H1 (cell line): ENCODE results near the gene HDLBP.

Experiments used
- CTCF ChIP-seq, 3 experiments: IDR thresholded peaks; 1 replicate in 2 of 3; 2 replicates in 1 of 3; pipeline versions ENCODE4 v1.5.1 to v1.6.1; 2011; ENCODE audit warnings: low read length in 3 of 3, mild to moderate bottlenecking in 3 of 3, inconsistent platforms in 2 of 3, low read depth in 1 of 3, moderate library complexity in 1 of 3; ENCODE audit not compliant: insufficient read depth in 1 of 3; ENCODE audit errors: control extremely low read depth in 1 of 3
- E2F6 ChIP-seq: IDR thresholded peaks from 2 replicates; pipeline ENCODE4 v1.6.1; 2012; ENCODE audit warnings: inconsistent platforms
- EP300 ChIP-seq, 2 experiments: IDR thresholded peaks; 1 replicate in 1 of 2; 2 replicates in 1 of 2; pipeline ENCODE4 v1.6.1; 2011 to 2012; ENCODE audit warnings: low read depth in 2 of 2, low read length in 2 of 2, mild to moderate bottlenecking in 2 of 2, borderline replicate concordance in 1 of 2, inconsistent platforms in 1 of 2, moderate library complexity in 1 of 2
- EZH2 ChIP-seq: fragments of 200-600 bp; sonication (generic); IDR thresholded peaks from 2 replicates; pipeline ENCODE4 v1.7.1; 2012; ENCODE audit warnings: low read depth, mild to moderate bottlenecking, moderate library complexity, low read length, inconsistent platforms; ENCODE audit not compliant: severe bottlenecking
- POLR2AphosphoS5 ChIP-seq: IDR thresholded peaks from 2 replicates; pipeline ENCODE4 v1.6.1; 2011; ENCODE audit warnings: low read depth, low read length
- RNF2 ChIP-seq: fragments of 200-900, 300-1000 bp; sonication (generic); IDR thresholded peaks from 2 replicates; pipeline ENCODE4 v1.7.1; 2016; ENCODE audit warnings: borderline replicate concordance, low read depth, mild to moderate bottlenecking, antibody characterized with exemption, low read length; ENCODE audit not compliant: poor library complexity, severe bottlenecking; ENCODE audit errors: missing control alignments
- RXRA ChIP-seq: IDR thresholded peaks from 2 replicates; pipeline ENCODE4 v1.6.1; 2011; ENCODE audit warnings: low read depth, mild to moderate bottlenecking, low read length, moderate library complexity; ENCODE audit not compliant: insufficient read depth
- TEAD4 ChIP-seq: IDR thresholded peaks from 2 replicates; pipeline ENCODE4 v1.6.1; 2012; ENCODE audit warnings: low read depth, low read length, inconsistent platforms, mixed read lengths
- ZNF274 ChIP-seq: IDR thresholded peaks from 2 replicates; pipeline ENCODE4 v1.7.0; 2012; ENCODE audit warnings: low read length, borderline replicate concordance; ENCODE audit errors: extremely low read depth

DNA sequence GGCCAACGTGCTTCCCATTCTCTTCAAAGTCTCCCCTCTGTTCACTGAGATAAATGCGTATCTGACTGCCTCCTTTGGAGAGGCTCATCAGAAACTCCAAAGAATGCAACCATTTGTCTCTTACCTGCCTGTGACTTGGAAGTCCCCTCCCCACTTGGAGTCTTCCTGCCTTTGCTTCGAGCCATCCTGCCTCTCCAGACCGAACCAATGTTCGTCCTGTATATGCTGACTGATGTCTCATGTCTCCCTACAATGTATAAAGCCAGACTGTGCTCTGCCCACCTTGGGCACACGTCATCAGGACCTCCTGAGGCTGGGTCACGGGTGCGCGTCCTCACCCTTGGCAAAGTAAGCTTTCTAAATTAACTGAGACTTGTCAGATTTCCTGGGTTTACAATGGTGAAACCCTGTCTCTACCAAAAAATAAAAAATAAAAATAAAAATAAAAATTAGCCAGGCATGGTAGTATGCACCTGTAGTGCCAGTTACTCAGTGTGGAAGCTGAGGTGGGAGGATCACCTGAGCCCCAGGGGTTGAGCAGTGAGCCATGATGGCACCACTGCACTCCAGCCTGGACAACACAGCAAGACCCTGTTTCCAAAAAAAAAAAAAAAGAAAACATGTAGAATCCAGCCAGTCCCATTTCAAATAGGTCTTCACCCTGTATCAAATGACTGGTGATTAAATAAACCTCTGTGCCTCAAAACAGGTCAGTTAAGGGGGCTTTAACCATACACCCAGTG lies 29.0 kb downstream of the HDLBP start:
- no peak for TF ChIP-seq RNF2
- TF ChIP-seq CTCF (IDR thresholded peaks at IDR 0.05; ENCODE audit: control extremely low read depth in 1 of 3, insufficient read depth in 1 of 3, low read depth in 1 of 3, low read length in 3 of 3) = no peak
- no peak for TF ChIP-seq RXRA
- no peak for TF ChIP-seq EP300 (IDR thresholded peaks at IDR 0.05; ENCODE audit: borderline replicate concordance in 1 of 2, low read depth in 2 of 2, low read length in 2 of 2)
- TF ChIP-seq POLR2AphosphoS5 = no peak
- TF ChIP-seq TEAD4 = no peak
- TF ChIP-seq ZNF274 = no peak
- no peak for TF ChIP-seq EZH2
- no peak for TF ChIP-seq E2F6
